ENCODE results near the gene BACE2. TPM values are rescaled to one million over a fixed set of nuclear protein-coding genes. Genes with fewer than 3 reads are reported as not detected.
"Not testable (repeated sequence)": the region's sequence is repeated elsewhere in the genome, so short reads cannot be mapped to it uniquely, and the experiment has no call there.

BACE2 gene
- total RNA-seq, 1 donor from 2014 or later, result 49.5 TPM

DNA sequence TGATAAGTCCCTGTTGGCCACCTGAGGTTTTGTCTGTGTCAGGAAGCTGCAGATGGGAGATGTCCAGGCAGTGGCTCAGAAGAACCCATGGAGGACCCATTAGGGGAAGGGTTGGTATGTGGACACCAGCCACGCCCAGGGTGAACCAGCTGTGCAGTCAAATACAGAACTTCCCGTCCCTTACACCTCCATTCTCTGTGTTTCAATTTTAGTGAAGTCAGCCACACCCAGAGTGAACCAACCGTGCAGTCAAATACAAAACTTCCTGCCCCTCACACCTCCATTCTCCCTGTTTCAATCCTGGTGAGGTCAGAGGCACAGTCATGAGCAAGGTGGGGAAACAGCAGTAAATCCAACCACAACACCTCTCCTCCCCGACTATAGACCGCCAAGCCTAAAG lies 27.4 kb downstream of the BACE2 start:
- Mint-ChIP-seq H3K27ac (ENCODE audit: unreplicated experiment) (no peak overlapping the region), H3K36me3 (ENCODE audit: unreplicated experiment) (no peaks in the 10 kb centered on the region), H3K4me1 (ENCODE audit: unreplicated experiment) (peaks cover 6% of the 10 kb centered on the region), H3K27me3 (ENCODE audit: unreplicated experiment) (no peaks in the 10 kb centered on the region), H3K4me3 (ENCODE audit: unreplicated experiment) (no peak overlapping the region), H3K9me3 (ENCODE audit: unreplicated experiment) (no peaks in the 10 kb centered on the region)
- TF ChIP-seq, protein P1, sequence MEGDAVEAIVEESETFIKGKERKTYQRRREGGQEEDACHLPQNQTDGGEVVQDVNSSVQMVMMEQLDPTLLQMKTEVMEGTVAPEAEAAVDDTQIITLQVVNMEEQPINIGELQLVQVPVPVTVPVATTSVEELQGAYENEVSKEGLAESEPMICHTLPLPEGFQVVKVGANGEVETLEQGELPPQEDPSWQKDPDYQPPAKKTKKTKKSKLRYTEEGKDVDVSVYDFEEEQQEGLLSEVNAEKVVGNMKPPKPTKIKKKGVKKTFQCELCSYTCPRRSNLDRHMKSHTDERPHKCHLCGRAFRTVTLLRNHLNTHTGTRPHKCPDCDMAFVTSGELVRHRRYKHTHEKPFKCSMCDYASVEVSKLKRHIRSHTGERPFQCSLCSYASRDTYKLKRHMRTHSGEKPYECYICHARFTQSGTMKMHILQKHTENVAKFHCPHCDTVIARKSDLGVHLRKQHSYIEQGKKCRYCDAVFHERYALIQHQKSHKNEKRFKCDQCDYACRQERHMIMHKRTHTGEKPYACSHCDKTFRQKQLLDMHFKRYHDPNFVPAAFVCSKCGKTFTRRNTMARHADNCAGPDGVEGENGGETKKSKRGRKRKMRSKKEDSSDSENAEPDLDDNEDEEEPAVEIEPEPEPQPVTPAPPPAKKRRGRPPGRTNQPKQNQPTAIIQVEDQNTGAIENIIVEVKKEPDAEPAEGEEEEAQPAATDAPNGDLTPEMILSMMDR (IDR thresholded peaks at IDR 0.05), result no peak
- no peak for DNase-seq (ENCODE audit: extremely low spot score, unreplicated experiment)

DNA sequence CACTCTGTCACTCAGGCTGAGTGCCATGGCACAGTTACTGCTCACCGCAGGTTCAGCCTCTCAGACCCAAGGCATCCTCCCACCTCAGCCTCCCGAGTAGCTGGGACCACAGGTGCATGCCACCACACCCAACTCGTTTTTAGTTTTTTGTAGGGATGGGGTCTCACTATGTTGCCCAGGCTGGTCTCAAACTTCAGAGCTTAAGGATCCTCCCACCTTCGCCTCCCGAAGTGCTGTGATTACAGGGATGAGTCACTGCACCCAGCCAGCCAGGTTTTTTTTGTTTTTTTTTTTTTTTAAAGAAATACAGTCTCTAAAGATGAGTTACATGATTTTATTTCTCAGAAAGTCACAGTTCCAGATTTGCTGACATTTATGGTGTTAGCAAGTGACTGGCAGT lies 29.0 kb downstream of the BACE2 start:
- H3K27ac Mint-ChIP-seq (ENCODE audit: unreplicated experiment), result no peak overlapping the region
- H3K9me3 Mint-ChIP-seq (ENCODE audit: unreplicated experiment), result no peaks in the 10 kb centered on the region
- no peaks in the 10 kb centered on the region for H3K36me3 Mint-ChIP-seq (ENCODE audit: unreplicated experiment)
- TF ChIP-seq, protein P1 (IDR thresholded peaks at IDR 0.05), result no peak
- no peak overlapping the region for H3K4me3 Mint-ChIP-seq (ENCODE audit: unreplicated experiment)
- DNase-seq (ENCODE audit: extremely low spot score, unreplicated experiment), result no peak
- H3K4me1 Mint-ChIP-seq (ENCODE audit: unreplicated experiment), result peaks cover 6% of the 10 kb centered on the region
- no peaks in the 10 kb centered on the region for H3K27me3 Mint-ChIP-seq (ENCODE audit: unreplicated experiment)

DNA sequence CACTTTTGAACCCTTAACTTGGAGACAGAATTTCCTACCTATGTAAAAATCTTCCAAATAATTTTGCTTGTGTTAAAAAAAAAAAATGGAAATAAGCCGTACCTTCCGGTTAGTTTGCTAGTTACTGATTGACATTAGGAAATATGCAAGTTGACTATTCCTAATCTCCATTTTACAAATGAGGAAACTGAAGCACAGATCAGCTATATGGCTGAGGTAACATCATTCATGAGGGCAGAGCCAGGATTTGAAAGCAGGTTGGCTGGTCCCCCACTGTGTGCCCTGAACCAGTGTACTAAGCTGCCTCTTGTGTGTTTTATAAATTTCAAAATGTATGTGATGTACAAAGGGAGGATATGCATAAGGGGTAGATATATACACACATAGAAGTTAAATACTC lies 29.6 kb downstream of the BACE2 start:
- H3K27ac Mint-ChIP-seq (ENCODE audit: unreplicated experiment), result no peak overlapping the region
- H3K4me1 Mint-ChIP-seq (ENCODE audit: unreplicated experiment), result peaks cover 6% of the 10 kb centered on the region
- no peaks in the 10 kb centered on the region for H3K9me3 Mint-ChIP-seq (ENCODE audit: unreplicated experiment)
- H3K27me3 Mint-ChIP-seq (ENCODE audit: unreplicated experiment), result no peaks in the 10 kb centered on the region
- DNase-seq (ENCODE audit: extremely low spot score, unreplicated experiment), result no peak
- no peak overlapping the region for H3K4me3 Mint-ChIP-seq (ENCODE audit: unreplicated experiment)
- TF ChIP-seq, protein P1 (IDR thresholded peaks at IDR 0.05), result no peak
- no peaks in the 10 kb centered on the region for H3K36me3 Mint-ChIP-seq (ENCODE audit: unreplicated experiment)

DNA sequence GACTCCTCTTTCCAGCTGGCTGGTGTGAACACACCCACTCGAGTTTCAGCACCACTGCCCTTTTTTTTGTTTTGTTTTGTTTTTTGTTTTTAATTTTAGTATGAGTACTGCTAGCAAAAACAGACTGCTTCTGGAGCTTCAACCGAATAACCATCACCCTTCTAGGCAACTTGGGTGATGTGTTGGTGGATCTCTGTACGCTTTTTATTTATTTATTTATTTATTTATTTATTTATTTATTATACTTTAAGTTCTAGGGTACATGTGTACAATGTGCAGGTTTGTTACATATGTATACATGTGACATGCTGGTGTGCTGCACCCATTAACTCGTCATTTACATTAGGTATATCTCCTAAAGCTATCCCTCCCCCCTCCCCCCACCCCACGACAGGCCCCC lies 30.7 kb downstream of the BACE2 start:
- DNase-seq (ENCODE audit: extremely low spot score, unreplicated experiment); H3K4me3 Mint-ChIP-seq (ENCODE audit: unreplicated experiment); H3K9me3 Mint-ChIP-seq (ENCODE audit: unreplicated experiment); H3K4me1 Mint-ChIP-seq (ENCODE audit: unreplicated experiment); H3K27ac Mint-ChIP-seq (ENCODE audit: unreplicated experiment); H3K27me3 Mint-ChIP-seq (ENCODE audit: unreplicated experiment); H3K36me3 Mint-ChIP-seq (ENCODE audit: unreplicated experiment): not testable (repeated sequence)

- no peaks in the 10 kb centered on the region for H3K9me3 Mint-ChIP-seq (ENCODE audit: unreplicated experiment)
- TF ChIP-seq, protein P1 (IDR thresholded peaks at IDR 0.05), result no peak
- no peaks in the 10 kb centered on the region for H3K27me3 Mint-ChIP-seq (ENCODE audit: unreplicated experiment)
- no peak overlapping the region for H3K27ac Mint-ChIP-seq (ENCODE audit: unreplicated experiment)
- DNase-seq (ENCODE audit: extremely low spot score, unreplicated experiment), result no peak
- no peaks in the 10 kb centered on the region for H3K36me3 Mint-ChIP-seq (ENCODE audit: unreplicated experiment)
- H3K4me1 Mint-ChIP-seq (ENCODE audit: unreplicated experiment), result peaks cover 6% of the 10 kb centered on the region
- no peak overlapping the region for H3K4me3 Mint-ChIP-seq (ENCODE audit: unreplicated experiment)
Measured at GRCh38 chr21:41199123-41199522, 31.2 kb downstream of the BACE2 start.

GRCh38 chr21:41199588-41199987 lies 31.6 kb downstream of the BACE2 start:
- Mint-ChIP-seq H3K27ac (ENCODE audit: unreplicated experiment) (no peak overlapping the region), H3K9me3 (ENCODE audit: unreplicated experiment) (no peaks in the 10 kb centered on the region), H3K36me3 (ENCODE audit: unreplicated experiment) (no peaks in the 10 kb centered on the region), H3K4me3 (ENCODE audit: unreplicated experiment) (no peak overlapping the region), H3K4me1 (ENCODE audit: unreplicated experiment) (peaks cover 10% of the 10 kb centered on the region), H3K27me3 (ENCODE audit: unreplicated experiment) (no peaks in the 10 kb centered on the region)
- TF ChIP-seq, protein P1 (IDR thresholded peaks at IDR 0.05), result no peak
- DNase-seq (ENCODE audit: extremely low spot score, unreplicated experiment), result no peak

Measured in osteocyte (in vitro differentiated cells).